Measurements from ENCODE around the gene AP5S1. TPM values are rescaled to one million over a fixed set of nuclear protein-coding genes. Genes with fewer than 3 reads are reported as not detected.

The AP5S1 gene
- total and polyA plus RNA-seq, 2 of the 13 experiments (the other 11 are each of a cell fraction or from before 2014, with no cell fraction given): 7.9 to 23.2 TPM

GRCh38 chr20:3846740-3847428, 26.5 kb downstream of the AP5S1 start, which contains the start of gene MAVS (continued):
- TF ChIP-seq NCOA2 (CRISPR knock-in tag; IDR thresholded peaks at IDR 0.05) (no peak; the same call in 1 of the 2 replicates), HNF1A (IDR thresholded peaks at IDR 0.05; ENCODE audit: low read depth) (no peak), HNF1A (CRISPR knock-in tag; IDR thresholded peaks at IDR 0.05; ENCODE audit: borderline replicate concordance) (0 out of 2 replicates have a peak, but pooled peaks have one; percentile 45), ZNF710 (CRISPR knock-in tag; IDR thresholded peaks at IDR 0.05; ENCODE audit: borderline replicate concordance) (peak; percentile 85), POGK (CRISPR knock-in tag; conservative IDR thresholded peaks at IDR 0.05) (peak; percentile 68; the same call in 1 of the 2 replicates), HMG20A (CRISPR knock-in tag; IDR thresholded peaks at IDR 0.05; ENCODE audit: borderline replicate concordance) (no peak), RELA (CRISPR knock-in tag; IDR thresholded peaks at IDR 0.05) (peak; percentile 22; the same call in 1 of the 2 replicates), ZFAT (CRISPR knock-in tag; conservative IDR thresholded peaks at IDR 0.05) (no peak), ZNF407 (CRISPR knock-in tag; IDR thresholded peaks at IDR 0.05; ENCODE audit: not compliant biosample characterization) (no peak), GATAD1 (CRISPR knock-in tag; IDR thresholded peaks at IDR 0.05) (peak; percentile 73), ZNF10 (CRISPR knock-in tag; IDR thresholded peaks at IDR 0.05; ENCODE audit: borderline replicate concordance, low read depth) (no peak), ZNF3 (CRISPR knock-in tag; IDR thresholded peaks at IDR 0.05) (peak; percentile 73; the same call in 1 of the 2 replicates)

All from HepG2 (cell line).